ENCODE data around the gene ABCA1.
"Not testable (repeated sequence)": the region's sequence is repeated elsewhere in the genome, so short reads cannot be mapped to it uniquely, and the experiment has no call there.

Gene ABCA1

DNA sequence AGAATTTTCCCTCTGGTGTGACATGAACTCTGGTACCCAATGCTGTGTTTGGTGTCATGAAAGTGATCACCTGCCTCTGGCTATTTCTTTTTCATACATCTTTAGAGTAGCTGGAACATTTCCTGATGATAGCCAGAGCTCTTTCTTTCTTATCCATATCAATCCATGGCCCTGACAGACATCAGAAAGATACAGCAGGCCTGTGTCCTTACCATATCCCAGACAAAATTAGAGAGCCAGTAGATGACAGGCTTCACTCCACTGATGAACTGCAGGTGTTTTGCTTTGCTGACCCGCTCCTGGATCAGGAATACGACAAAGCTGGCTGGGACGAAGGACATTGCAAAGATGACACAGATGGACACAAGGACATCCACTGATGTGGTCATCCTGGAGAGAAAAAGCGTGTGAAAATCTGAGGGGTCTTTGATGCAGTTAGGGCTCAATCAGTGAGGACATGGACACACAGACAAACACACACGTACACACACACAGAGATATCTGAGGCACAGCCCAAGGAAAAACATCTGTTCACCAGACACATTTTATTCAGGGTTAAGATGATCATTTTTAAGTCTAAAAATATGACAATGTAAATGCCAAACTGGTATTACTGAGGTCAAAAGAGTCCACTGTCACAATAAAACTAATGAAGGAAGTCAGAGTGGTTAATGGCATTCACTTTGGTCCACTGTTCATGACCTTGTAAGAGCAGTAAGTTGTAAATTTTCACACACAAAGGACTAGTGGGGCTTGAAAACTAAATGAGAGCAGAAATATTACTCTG, 129.6 kb downstream of the ABCA1 start:
- no peak for DNase-seq (ENCODE audit: low spot score)

DNA sequence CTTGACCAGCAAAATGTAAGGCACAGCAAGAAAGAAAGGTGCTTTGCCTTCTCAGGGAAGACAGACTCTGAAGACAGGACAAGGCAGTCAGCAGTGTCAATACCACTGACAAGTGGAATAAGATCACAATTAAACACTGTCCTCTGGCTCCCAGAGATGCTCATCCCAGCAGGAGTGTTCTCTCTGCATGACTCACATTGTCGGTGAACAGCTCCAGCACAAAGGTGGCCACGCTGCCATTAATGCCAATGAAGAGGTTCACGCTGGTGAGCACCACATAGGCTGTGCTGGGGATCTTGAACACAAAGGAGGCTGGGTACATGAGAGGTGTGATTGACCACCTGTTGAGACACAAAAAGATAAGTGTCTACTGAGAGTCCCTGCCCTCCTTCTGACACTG, 132.1 kb downstream of the ABCA1 start:
- no peak for DNase-seq (ENCODE audit: low spot score)

DNA sequence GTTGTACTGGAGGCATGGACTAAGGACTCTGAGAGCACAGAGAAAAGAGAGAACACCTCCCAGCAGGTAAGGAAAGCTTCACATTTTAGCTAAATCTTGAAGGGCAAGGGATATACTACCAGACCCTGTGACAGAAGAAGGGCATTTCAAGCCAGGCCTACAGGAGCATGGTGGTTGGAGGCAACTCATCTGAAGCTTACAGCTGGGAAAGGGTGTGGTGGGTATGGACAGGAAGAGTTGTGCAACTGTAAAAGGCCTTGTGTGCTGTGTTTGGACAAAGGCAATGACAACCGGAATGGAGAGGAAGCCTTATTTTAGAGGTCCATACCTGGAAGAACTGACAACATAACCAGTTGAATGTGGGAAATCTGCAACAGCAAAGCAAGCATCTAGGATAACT, 132.9 kb downstream of the ABCA1 start:
- DNase-seq (ENCODE audit: low spot score), result no peak

DNA sequence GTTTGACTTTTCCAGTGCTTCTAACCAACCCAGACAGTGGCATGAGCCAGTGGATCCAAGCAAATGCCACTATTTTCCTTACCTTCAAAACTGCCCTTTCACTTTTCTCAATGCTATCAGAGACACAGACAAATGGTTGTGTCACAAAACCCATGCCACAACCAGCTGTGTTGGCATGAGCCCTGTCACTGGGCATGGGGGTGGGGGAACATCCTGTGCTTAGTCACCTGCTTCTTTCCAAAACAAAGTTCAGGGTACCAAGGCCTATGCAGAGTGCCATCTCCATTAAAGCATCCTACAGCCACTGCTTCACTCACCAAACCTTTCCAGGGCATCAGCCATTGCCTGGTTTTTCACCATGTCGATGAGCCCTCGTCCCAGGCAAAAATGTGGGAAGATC, 133.9 kb downstream of the ABCA1 start:
- DNase-seq (ENCODE audit: low spot score), result no peak

DNA sequence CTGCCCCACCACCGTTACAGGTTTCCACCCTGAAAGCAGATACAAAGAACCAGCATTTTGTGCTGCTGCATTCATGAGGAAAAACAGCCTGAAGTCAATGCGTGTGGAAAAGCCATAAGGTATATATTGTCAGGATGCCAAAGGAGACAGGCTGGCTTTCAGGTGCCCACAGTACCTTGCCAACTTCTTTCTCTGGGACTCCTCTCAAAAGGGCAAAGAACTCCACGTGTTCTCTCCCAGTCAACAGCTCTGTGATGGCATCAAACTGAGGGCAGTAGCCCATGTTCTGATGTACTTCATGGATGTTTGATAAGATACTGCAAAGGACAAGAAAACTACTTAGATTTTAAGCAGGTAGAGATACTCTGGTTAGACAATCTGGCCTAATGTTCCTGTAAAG, 139.7 kb downstream of the ABCA1 start:
- no peak for DNase-seq (ENCODE audit: low spot score)

DNA sequence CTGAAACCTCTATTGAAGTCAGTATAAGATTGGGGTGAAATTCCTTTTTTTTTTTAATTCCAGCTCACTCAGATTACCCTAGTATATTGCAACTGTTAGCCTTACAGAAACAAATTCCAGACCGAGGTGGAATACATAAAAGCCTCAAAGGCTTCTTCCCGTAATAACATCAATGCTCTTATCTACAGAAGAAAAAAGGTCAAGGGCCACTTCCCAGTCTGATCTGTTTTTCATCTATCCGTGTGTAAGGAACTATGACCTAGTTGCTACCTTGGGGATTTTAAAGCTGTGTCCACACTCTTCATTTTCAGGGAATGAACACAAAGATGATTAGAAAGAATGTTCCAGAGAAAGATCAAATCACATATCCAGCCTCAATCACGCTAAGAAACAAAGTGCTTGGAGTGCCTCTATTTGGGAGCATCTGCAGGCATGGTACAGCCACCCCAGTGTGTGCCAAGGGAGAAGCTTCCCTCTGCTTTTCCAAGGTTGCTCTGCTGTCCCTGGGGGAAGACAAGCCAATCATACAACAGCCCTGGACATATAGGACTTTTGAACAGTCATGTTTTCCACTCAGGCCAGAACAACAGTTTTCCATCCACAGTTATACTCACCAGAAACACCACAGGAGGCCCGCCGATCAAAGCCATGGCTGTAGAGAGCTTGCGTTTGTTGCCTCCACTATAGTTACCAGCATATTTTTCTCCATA, 140.5 kb downstream of the ABCA1 start:
- no peak for DNase-seq (ENCODE audit: low spot score)

DNA sequence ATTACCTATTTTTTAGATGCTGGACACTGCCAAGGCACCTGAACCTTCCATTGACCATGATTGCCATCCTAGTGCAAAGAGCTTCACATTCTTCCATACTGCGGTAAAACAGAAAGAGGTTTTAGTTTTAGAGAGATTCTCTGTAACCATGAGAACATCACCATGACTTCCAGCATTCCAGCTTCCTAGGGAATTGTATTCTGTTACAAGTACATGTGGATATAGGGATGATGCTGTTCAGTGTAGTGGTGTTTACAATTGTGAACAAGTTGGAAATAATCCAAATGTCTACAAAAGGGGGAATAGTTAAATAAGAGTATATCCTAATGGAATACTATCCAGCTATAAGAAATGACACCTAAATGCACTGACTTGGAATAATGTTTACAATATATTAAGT, 141.7 kb downstream of the ABCA1 start:
- no peak for DNase-seq (ENCODE audit: low spot score)

DNA sequence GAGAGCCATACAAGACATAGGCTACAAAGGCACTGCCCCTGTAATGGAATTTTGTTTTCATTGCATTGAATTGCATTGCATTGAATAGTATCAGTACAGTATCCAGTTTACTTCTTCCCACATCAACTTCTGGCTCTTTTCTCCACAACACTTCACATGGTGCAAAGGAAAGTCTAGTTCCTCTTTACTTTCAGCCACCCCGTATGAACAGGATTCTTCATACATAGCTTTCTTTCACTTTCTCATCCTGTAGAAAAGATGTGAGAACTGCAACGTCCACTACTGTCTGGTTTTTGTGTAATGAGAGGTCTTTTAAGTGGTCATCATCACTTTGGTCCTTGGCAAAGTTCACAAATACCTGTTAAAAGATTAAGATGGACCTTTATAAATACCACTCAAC, 143.9 kb downstream of the ABCA1 start:
- DNase-seq (ENCODE audit: low spot score), result no peak

DNA sequence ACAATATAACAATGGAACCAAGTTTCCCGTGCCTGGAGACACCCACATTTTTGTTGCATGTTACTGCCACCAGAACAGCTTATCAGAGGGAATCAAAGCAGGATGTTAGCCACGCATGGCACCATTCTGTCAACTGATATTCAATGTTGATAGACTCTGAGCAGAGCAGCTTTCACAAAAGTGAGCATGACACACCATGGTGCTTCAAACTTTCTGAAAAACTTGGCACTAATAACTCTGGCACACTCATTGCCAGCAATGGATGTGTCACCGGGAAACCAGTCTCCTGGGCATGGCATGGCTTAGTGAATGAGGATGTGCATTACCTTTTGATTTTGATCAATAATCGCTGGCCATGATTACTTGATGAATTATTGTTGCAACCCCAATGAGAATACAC, 144.4 kb downstream of the ABCA1 start:
- DNase-seq (ENCODE audit: low spot score), result no peak

DNA sequence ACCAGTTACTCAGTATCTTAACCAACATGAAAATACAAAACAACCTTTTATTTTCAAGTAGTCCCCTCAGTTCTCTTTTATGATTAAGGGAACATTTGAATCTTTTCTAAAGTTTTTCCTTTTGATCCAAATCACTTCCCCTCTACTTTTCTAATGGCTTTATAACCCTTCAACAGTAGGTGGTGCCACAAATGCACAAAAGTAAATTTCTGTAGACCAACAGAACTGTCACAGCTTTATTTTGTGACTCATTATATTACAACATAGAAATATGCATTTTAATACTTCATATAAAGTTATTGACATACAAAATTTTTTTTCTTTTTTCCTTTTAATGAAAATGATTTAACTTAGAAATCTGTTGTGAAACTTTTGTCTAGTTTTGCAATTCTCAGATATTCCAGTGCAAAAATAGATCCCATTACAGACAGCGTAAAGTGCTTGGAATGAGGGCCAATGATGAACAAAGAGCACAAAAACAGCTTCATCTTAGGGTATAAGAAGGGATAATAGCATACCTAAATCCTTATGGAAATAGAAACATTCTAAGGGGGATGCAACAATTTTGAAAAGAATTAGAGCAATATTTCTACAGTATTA, 147.1 kb downstream of the ABCA1 start:
- DNase-seq (ENCODE audit: low spot score), result peak; percentile 31

DNA sequence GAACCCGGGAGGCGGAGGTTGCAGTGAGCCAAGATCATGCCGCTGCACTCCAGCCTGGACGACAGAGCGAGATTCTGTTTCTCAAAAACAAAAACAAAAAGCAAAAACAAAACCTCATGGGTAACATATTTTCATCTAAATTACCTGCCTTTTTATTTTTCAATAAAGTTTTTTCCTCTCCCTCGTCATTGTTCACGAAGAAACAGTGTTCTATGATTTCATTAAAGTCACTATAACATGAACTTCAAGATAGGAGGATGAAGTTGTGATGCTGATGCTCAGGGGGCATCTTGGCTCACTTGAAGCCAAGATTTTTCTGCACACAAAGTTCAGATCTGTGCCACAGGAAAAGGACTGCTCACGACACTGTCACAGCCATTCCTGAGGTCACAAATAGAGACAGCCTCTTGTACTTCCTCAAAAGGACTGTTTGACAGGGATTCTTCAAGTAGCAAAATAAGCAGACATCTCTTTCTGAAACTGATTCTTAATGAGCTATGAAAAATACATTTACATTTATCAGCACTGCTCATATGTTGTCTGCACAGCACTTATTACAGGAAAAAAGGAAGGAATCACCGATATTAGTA, 147.9 kb downstream of the ABCA1 start:
- no peak for DNase-seq (ENCODE audit: low spot score)

DNA sequence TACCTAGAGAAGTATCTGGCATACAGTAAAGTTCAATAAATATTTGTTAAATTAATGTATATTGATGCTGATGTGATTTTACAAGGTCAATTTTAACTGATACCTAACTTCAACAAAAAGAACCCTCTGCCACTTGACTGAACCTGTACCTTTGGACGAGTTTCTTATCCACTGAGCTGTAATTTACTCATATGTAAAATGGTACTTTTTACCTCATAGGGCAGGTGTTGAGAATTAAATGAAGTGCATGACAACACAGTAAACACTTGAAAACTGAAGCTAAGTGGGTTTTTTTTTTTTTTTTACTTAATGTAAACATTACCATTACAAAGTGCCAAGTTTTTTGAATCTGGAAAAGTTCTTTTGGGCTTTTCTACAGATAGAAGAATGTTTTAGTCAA, 148.6 kb downstream of the ABCA1 start:
- no peak for DNase-seq (ENCODE audit: low spot score)

DNA sequence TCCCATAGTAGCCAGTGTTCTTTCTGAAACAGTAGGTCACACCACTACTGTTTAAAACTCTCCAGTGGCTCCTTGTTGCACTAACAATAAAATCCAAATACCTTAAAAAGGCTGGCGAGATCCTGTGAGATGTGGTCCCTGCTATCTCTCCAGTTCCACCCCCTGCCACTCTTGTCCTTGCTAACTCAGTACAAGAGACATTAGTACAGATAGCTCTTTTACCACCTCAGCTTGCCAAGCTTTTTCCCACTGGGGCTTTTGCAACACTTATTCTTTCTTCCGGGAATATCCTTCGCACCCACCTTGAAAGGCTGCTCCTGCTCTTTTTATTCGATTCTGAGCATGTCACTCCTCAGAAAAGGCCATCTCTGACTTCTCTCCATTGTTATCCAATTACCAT, 149.2 kb downstream of the ABCA1 start:
- DNase-seq (ENCODE audit: low spot score), result no peak

DNA sequence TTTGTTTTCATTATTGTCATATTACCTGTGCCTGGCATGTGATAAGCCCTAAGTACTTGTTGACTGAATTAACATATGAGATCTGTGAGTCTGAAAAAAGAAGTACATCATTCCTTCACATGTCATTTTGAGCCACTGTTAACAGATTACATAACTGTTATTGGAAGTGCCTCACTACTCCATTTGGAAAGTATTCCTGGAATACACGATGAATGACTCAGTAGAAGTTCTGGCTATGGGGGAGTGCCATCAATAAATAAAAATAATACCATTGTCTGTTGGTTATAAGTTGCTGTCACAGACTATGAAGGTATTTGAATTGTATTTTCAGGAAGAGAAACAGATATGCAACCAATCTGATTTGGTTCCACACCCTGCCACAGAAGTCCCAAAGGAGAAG, 151.2 kb downstream of the ABCA1 start:
- DNase-seq (ENCODE audit: low spot score), result no peak

DNA sequence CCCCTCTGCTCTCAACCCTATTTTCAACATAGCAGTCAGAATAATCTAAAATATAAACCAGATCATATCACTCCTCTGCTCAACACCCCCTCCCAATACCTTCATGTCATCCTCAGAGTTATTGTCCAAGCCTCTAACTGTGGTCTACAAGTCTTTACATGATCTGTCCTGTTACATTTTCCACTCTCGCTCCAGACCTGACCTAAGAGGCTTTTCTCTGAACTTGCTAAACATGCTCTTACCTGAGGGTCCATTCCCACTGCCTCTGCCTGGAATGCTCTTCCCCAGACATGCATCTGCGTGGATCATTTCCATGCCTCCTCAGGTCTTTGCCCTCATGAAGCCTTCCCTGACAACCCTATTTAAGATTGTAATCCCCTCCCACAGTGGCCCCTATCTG, 152.0 kb downstream of the ABCA1 start:
- no peak for DNase-seq (ENCODE audit: low spot score)

DNA sequence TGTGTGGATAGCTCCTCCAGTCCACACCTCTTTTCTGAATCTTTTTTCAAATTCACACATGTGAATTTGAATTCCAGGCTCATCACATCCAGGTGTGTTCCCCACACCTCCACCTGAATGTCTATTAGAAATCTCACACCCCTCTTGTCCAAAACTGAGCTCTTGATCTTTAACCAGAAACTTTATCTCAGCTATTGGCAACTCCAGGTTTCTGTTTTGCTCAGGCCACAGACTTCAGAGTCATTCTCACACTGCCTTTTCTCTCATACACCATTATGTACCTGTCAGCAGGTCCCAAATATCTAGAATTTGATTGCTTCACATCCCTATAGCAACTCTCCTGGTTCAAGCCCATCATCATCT, 152.4 kb downstream of the ABCA1 start:
- DNase-seq (ENCODE audit: low spot score), result no peak

DNA sequence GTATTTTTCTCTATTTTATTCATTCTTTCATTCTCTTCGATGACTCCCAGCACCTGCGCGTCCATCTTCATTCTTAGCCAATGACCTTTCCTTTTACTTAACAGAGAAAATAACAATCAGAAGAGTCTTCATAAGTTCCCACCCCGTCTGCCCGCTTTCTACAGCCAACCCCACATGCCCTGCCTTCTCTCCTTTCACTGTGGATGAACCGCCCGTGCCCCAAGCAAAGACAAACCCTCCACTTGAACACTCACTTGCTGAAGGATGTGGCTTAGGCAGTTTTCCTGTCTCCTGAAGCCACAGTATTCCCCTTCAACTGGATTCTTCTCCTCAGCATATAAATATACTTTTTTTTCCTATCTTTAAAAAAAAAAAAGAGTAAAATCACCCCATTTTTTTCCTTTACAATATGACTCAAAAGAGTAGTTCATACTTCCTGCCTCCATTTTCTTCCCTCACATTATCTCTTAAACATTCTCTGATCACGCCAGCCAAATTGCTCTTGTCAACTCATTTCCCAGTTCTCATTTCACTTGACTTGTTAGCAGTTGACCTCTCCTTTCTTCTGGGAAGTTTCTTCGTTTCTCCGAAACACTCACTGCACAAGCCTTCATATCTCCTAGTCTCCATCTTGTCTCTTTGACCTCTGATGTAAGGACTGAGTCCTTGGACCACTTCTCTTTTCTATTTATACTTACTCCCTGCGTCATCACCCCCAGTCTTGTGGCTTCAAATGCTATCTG, 153.0 kb downstream of the ABCA1 start:
- no peak for DNase-seq (ENCODE audit: low spot score)

DNA sequence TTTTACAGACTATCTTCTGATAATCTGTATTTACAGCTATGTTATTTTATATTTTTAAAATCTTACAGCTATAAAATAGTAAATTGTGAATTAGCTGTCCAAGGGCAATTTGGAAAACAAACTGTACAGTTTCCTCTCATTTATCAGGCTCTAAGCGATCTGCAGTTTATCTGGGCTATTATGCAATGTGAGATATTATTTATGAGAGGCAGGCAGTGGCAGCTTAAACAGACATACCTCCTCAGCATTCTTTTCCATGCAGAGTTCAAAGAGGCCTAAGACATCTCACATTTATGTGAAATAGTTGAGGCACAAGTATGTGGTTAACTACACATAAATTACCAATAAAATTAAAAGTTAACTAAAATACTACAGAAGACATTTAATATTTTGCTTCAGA, 153.8 kb downstream of the ABCA1 start:
- no peak for DNase-seq (ENCODE audit: low spot score)

DNA sequence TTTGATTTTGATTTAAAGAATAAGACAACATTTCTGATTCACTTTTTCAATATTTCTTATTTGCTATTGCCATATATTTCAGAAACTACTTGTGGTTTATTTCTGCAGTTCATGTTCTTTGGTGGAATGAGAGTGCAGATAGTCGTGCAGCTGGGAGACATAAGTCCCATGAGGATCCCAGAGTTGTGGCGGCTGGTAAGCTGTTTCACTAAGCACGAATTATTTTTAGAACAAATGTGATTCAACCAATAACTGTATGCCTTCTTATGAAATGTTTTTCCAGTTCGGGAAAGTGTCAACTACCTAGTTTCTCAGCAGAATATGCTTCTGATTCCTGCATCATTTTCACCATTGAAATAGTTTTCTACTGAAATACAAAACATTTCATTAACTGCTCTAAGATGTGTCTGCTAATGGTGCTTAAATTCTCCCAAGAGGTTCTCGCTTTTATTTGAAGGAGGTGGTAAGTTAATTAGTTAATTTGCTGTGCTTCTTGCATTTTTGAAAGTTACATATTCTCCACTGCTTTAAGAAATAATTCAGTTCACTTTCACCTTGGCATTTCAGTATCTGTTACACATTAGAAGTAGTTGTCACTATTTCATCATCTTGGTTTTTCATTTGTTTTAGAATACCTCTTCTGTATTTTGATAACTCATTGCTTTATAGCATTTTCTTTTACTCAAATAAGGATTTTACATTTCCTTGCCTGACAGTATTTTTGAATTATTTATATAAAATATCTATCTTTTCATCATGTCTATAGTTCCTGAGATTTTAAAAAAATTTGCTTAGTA, 155.0 kb downstream of the ABCA1 start:
- DNase-seq (ENCODE audit: low spot score), result no peak

DNA sequence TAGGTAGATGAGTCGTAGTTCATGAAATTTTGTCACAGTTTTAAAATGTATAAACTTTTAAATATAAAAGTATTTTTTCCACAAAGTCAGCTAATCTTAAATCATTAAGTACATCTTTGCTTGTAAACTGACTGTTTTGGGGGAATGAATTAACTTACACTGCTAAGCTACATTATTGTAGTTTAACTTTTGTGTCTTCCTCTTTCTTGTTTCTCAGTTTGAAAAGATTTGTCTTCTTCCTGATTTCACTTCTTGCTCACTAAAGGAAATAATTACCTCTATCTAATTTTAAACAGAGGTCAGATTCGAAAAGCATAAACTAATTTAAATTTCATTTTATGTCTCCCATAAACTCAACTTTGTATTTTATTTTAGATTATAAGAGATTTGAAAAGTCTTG, 158.3 kb downstream of the ABCA1 start:
- no peak for DNase-seq (ENCODE audit: low spot score)

DNA sequence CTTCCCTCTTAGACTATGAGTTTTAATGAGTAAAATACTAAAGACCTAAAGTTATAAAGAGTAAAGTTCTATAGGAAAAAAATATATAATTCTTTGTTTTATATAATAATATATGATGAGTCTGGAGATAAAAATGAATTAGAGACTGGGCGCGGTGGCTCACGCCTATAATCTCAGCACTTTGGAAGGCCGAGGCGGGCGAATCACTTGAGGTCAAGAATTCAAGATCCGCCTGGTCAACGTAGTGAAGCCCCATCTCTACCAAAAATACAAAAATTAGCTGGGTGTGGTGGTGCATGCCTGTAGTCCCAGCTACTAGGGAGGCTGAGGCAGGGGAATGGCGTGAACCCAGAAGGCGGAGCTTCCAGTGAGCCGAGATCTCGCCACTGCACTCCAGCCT, 158.9 kb downstream of the ABCA1 start:
- not testable (repeated sequence) for DNase-seq (ENCODE audit: low spot score)

DNA sequence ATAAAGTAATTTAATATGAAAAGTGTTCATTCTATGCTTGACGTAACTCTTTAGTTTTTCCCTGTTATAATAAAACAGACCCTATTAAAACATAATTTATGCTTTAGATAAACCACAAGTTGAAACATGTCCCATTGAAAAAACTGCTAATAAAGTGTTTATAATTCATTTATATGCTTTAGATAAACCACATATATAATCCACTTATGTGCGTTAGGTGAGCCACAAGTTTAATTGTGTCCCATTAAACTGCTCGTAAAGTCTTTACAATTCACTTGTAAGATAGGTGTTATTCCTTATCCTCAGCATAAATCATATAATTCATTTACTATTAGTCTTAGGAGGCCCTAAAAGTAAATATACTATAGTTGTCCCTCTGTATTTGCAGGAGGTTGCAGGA, 160.4 kb downstream of the ABCA1 start:
- no peak for DNase-seq (ENCODE audit: low spot score)

All from LoVo (cell line).